H54 (cell line): ENCODE results near the gene SAP30BP.

Experiments used
- DNase-seq: peaks from one replicate; pipeline ENCODE4 v3.0.0; 2011; ENCODE audit warnings: low spot score, mixed read lengths; ENCODE audit not compliant: insufficient read length
- FAIRE-seq: peaks from 3 replicates; lab custom pipeline; 2011; peaks lifted over from hg19 to GRCh38; lab: Jason Lieb, UNC
- POLR2A ChIP-seq: IDR thresholded peaks from 2 replicates; pipeline ENCODE4 v1.6.1; 2011; ENCODE audit warnings: low read depth, mild to moderate bottlenecking, low read length

Gene SAP30BP

DNA sequence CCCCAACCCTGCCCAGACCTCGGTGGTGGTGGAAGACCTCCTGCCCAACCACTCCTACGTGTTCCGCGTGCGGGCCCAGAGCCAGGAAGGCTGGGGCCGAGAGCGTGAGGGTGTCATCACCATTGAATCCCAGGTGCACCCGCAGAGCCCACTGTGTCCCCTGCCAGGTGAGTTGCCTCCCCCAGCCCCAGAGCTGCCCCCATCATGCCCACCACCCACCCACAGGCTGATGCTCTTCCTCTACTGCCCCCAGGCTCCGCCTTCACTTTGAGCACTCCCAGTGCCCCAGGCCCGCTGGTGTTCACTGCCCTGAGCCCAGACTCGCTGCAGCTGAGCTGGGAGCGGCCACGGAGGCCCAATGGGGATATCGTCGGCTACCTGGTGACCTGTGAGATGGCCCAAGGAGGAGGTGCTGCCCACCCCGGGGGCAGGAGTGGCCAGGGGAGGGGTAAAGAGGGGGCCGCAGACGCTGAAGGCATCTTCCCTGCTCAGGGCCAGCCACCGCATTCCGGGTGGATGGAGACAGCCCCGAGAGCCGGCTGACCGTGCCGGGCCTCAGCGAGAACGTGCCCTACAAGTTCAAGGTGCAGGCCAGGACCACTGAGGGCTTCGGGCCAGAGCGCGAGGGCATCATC, 89.4 kb downstream of the SAP30BP start:
- no peak for TF ChIP-seq POLR2A
- DNase-seq (no peak), FAIRE-seq (no peak)

- no peak for TF ChIP-seq POLR2A
- DNase-seq (no peak), FAIRE-seq (no peak)
These were observed 90.0 kb downstream of the SAP30BP start for GRCh38 chr17:75757086-75757681.
